ENCODE measurements around the gene OR13J1.

DNA sequence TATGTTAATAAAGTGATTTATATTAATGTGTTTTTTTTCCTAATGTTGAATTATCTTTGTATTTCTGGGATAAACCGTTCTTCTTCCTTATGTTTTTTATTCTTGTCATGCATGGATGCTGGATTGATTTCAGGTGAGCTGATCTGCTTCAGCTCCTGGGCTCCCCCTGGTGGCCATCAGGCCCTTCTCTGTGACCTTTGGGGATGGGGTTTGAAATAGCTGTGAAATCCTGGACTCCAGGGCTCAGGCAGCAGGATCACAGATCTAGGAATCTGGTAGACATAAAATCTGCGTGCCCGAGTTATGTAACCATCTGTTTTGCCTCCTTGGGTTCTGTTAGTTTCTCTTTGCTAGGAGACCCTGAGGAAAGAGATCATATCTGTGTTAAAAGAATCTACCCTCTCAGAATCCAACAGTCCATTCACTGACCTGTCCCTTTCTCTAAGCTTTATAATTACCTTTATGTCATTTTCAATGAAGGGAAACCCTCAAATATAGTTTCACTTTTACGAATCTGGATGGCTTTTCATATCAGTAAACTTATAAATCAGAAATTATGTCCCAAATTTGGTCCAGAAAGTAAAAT lies 12.2 kb upstream of the OR13J1 start:
- TF ChIP-seq CTCF (IDR thresholded peaks at IDR 0.05) (peak; percentile 85 to 98 (median 94)), POLR2A (IDR thresholded peaks at IDR 0.05) (no peak)
